Measurements from ENCODE around the gene SNRPA1. TPM values are rescaled to one million over a fixed set of nuclear protein-coding genes. Genes with fewer than 3 reads are reported as not detected.

The SNRPA1 gene
- total RNA-seq, 1 experiment from 2014 or later = 99.5 TPM

GRCh38 chr15:101307048-101307896 is 12.2 kb upstream of the SNRPA1 start:
- Mint-ChIP-seq H3K36me3 (ENCODE audit: insufficient read depth, unreplicated experiment) (no peaks in the 10 kb centered on the region), H3K4me3 (ENCODE audit: unreplicated experiment) (no peak overlapping the region), H3K27ac (ENCODE audit: low read depth, unreplicated experiment) (no peak overlapping the region), H3K9me3 (ENCODE audit: unreplicated experiment) (peaks cover 5% of the 10 kb centered on the region), H3K4me1 (ENCODE audit: insufficient read depth, unreplicated experiment) (no peaks in the 10 kb centered on the region), H3K27me3 (ENCODE audit: insufficient read depth, unreplicated experiment) (no peaks in the 10 kb centered on the region)
- no peak for DNase-seq (ENCODE audit: unreplicated experiment)
- no TSS peak for BruUV-seq (replicated peaks)
- POLR2A ChIA-PET = no interaction called here
- TF ChIP-seq CTCF (IDR thresholded peaks at IDR 0.05; ENCODE audit: unreplicated experiment) = no peak
- CTCF ChIA-PET = interaction anchor here (0.6 to 4.3 kb wide), 2 partner anchors 207 to 334 kb away, joined by 3 to 25 read pairs; no protein-coding TSS in a partner anchor
- intact Hi-C loops (cut with micrococcal nuclease) = no loop called here

- BruUV-seq (replicated peaks) = no TSS peak
- no peak for TF ChIP-seq CTCF (IDR thresholded peaks at IDR 0.05; ENCODE audit: unreplicated experiment)
- H3K27ac Mint-ChIP-seq (ENCODE audit: low read depth, unreplicated experiment) = no peak overlapping the region
- ChIA-PET CTCF (interaction anchor here (0.6 to 4.3 kb wide), 2 partner anchors 335 to 415 kb away, joined by 3 to 25 read pairs; no protein-coding TSS in a partner anchor), POLR2A (interaction anchor here (1.5 kb wide), 1 partner anchor 12 kb away, joined by 5 read pairs; the partner anchor contains the start of gene SNRPA1)
- no peaks in the 10 kb centered on the region for H3K36me3 Mint-ChIP-seq (ENCODE audit: insufficient read depth, unreplicated experiment)
- H3K4me3 Mint-ChIP-seq (ENCODE audit: unreplicated experiment) = no peak overlapping the region
- no peaks in the 10 kb centered on the region for H3K4me1 Mint-ChIP-seq (ENCODE audit: insufficient read depth, unreplicated experiment)
- H3K9me3 Mint-ChIP-seq (ENCODE audit: unreplicated experiment) = no peaks in the 10 kb centered on the region
- H3K27me3 Mint-ChIP-seq (ENCODE audit: insufficient read depth, unreplicated experiment) = no peaks in the 10 kb centered on the region
- intact Hi-C loops (cut with micrococcal nuclease) = no loop called here
- no peak for DNase-seq (ENCODE audit: unreplicated experiment)
Measured at GRCh38 chr15:101306341-101307047, 11.4 kb upstream of the SNRPA1 start.

- Mint-ChIP-seq H3K27me3 (ENCODE audit: insufficient read depth, unreplicated experiment) (no peaks in the 10 kb centered on the region), H3K36me3 (ENCODE audit: insufficient read depth, unreplicated experiment) (no peaks in the 10 kb centered on the region), H3K4me1 (ENCODE audit: insufficient read depth, unreplicated experiment) (no peaks in the 10 kb centered on the region), H3K9me3 (ENCODE audit: unreplicated experiment) (no peaks in the 10 kb centered on the region), H3K4me3 (ENCODE audit: unreplicated experiment) (no peak overlapping the region), H3K27ac (ENCODE audit: low read depth, unreplicated experiment) (no peak overlapping the region)
- CTCF ChIA-PET = interaction anchor here (4.3 kb wide), 1 partner anchor 335 kb away, joined by 25 read pairs; no protein-coding TSS in a partner anchor
- no peak for TF ChIP-seq CTCF (IDR thresholded peaks at IDR 0.05; ENCODE audit: unreplicated experiment)
- no TSS peak for BruUV-seq (replicated peaks)
- intact Hi-C loops (cut with micrococcal nuclease) = no loop called here
- DNase-seq (ENCODE audit: unreplicated experiment) = no peak
- POLR2A ChIA-PET = interaction anchor here (1.5 kb wide), 1 partner anchor 11 kb away, joined by 5 read pairs; the partner anchor contains the start of gene SNRPA1
Measured at GRCh38 chr15:101305820-101306255, 10.8 kb upstream of the SNRPA1 start.

GRCh38 chr15:101303408-101303807 is 8.4 kb upstream of the SNRPA1 start:
- BruUV-seq (replicated peaks) = no TSS peak
- CTCF ChIA-PET = interaction anchor here (0.9 to 21.3 kb wide), 5 partner anchors 11 to 470 kb away, joined by 3 to 320 read pairs (median 3); no protein-coding TSS in a partner anchor
- Mint-ChIP-seq H3K4me1 (ENCODE audit: insufficient read depth, unreplicated experiment) (no peaks in the 10 kb centered on the region), H3K27ac (ENCODE audit: low read depth, unreplicated experiment) (no peak overlapping the region), H3K4me3 (ENCODE audit: unreplicated experiment) (no peak overlapping the region), H3K9me3 (ENCODE audit: unreplicated experiment) (no peaks in the 10 kb centered on the region), H3K36me3 (ENCODE audit: insufficient read depth, unreplicated experiment) (no peaks in the 10 kb centered on the region), H3K27me3 (ENCODE audit: insufficient read depth, unreplicated experiment) (no peaks in the 10 kb centered on the region)
- POLR2A ChIA-PET = interaction anchor here (1.0 to 2.6 kb wide), 5 partner anchors 15 to 339 kb away, joined by 3 to 7 read pairs (median 3); no protein-coding TSS in a partner anchor
- TF ChIP-seq CTCF (IDR thresholded peaks at IDR 0.05; ENCODE audit: unreplicated experiment) = no peak
- DNase-seq (ENCODE audit: unreplicated experiment) = no peak
- intact Hi-C loops (cut with micrococcal nuclease) = no loop called here
